Measurements from ENCODE around the gene DLK2. TPM values are rescaled to one million over a fixed set of nuclear protein-coding genes. Genes with fewer than 3 reads are reported as not detected.

Gene DLK2
- total RNA-seq, 1 experiment from 2014 or later = 0.75 TPM

GRCh38 chr6:43497689-43498088 is 42.3 kb upstream of the DLK2 start:
- no TSS peak for BruUV-seq (replicated peaks)

GRCh38 chr6:43497129-43497396 is 41.7 kb upstream of the DLK2 start:
- H3K4me1 Mint-ChIP-seq (ENCODE audit: low read depth, unreplicated experiment) = peaks cover 20% of the 10 kb centered on the region
- no peaks in the 10 kb centered on the region for H3K27me3 Mint-ChIP-seq (ENCODE audit: insufficient read depth, unreplicated experiment)
- H3K4me3 ChIP-seq (ENCODE audit: low read depth, low read length) = no peak overlapping the region
- intact Hi-C loops (cut with micrococcal nuclease; ENCODE audit: unreplicated experiment) = no loop called here
- ChIA-PET CTCF (interaction anchor here (1.0 to 2.4 kb wide), 9 partner anchors 10 to 234 kb away, joined by 3 to 19 read pairs (median 5); partner anchors contain the start of genes DLK2 and TJAP1), POLR2A (interaction anchor here (0.5 to 1.0 kb wide), 3 partner anchors 9 to 128 kb away, joined by 3 to 4 read pairs (median 3); partner anchors contain the start of gene ZNF318)
- no peak for DNase-seq
- H3K4me1 ChIP-seq = peaks cover 37% of the 10 kb centered on the region
- H3K9me3 ChIP-seq = no peaks in the 10 kb centered on the region
- no peak for TF ChIP-seq CTCF (IDR thresholded peaks at IDR 0.05; ENCODE audit: insufficient read depth in 1 of 2, low read depth in 1 of 2, low read length in 1 of 2, severe bottlenecking in 1 of 2, unreplicated experiment in 1 of 2)
- BruUV-seq (replicated peaks) = no TSS peak
- H3K4me3 Mint-ChIP-seq (ENCODE audit: unreplicated experiment) = no peak overlapping the region
- peaks cover 3% of the 10 kb centered on the region; the same call in 1 of the 2 replicates for H3K36me3 ChIP-seq (ENCODE audit: control insufficient read depth, insufficient read depth, low read length)
- H3K27me3 ChIP-seq (replicated peaks; ENCODE audit: control insufficient read depth, insufficient read depth, low read length) = no peaks in the 10 kb centered on the region
- no peak overlapping the region for H3K27ac Mint-ChIP-seq (ENCODE audit: unreplicated experiment)
- H3K36me3 Mint-ChIP-seq (ENCODE audit: insufficient read depth, unreplicated experiment) = peaks cover 21% of the 10 kb centered on the region
- no peaks in the 10 kb centered on the region for H3K9me3 Mint-ChIP-seq (ENCODE audit: unreplicated experiment)

More at GRCh38 chr6:43497689-43498088, 42.3 kb upstream of the DLK2 start:
- H3K27me3 ChIP-seq (replicated peaks; ENCODE audit: control insufficient read depth, insufficient read depth, low read length) = no peaks in the 10 kb centered on the region
- H3K9me3 Mint-ChIP-seq (ENCODE audit: unreplicated experiment) = no peaks in the 10 kb centered on the region
- H3K4me1 Mint-ChIP-seq (ENCODE audit: low read depth, unreplicated experiment) = peaks cover 20% of the 10 kb centered on the region
- H3K4me1 ChIP-seq = peaks cover 37% of the 10 kb centered on the region
- ChIA-PET CTCF (interaction anchor here (1.5 to 2.4 kb wide), 4 partner anchors 20 to 111 kb away, joined by 3 to 19 read pairs (median 8); partner anchors contain the start of genes DLK2 and TJAP1), POLR2A (no interaction called here)
- no peak for TF ChIP-seq CTCF (IDR thresholded peaks at IDR 0.05; ENCODE audit: insufficient read depth in 1 of 2, low read depth in 1 of 2, low read length in 1 of 2, severe bottlenecking in 1 of 2, unreplicated experiment in 1 of 2)
- no peak overlapping the region for H3K27ac Mint-ChIP-seq (ENCODE audit: unreplicated experiment)
- no peaks in the 10 kb centered on the region for H3K9me3 ChIP-seq
- H3K4me3 Mint-ChIP-seq (ENCODE audit: unreplicated experiment) = no peak overlapping the region
- peaks cover 21% of the 10 kb centered on the region for H3K36me3 Mint-ChIP-seq (ENCODE audit: insufficient read depth, unreplicated experiment)
- H3K27me3 Mint-ChIP-seq (ENCODE audit: insufficient read depth, unreplicated experiment) = no peaks in the 10 kb centered on the region
- peaks cover 3% of the 10 kb centered on the region; the same call in 1 of the 2 replicates for H3K36me3 ChIP-seq (ENCODE audit: control insufficient read depth, insufficient read depth, low read length)
- no peak overlapping the region for H3K4me3 ChIP-seq (ENCODE audit: low read depth, low read length)
- no peak for DNase-seq
- intact Hi-C loops (cut with micrococcal nuclease; ENCODE audit: unreplicated experiment) = no loop called here

GRCh38 chr6:43496370-43497128 is 41.2 kb upstream of the DLK2 start:
- CTCF ChIA-PET = interaction anchor here (0.8 to 2.4 kb wide), 11 partner anchors 10 to 233 kb away, joined by 3 to 19 read pairs (median 5); partner anchors contain the start of genes ABCC10, DLK2, TJAP1 and ZNF318
- Mint-ChIP-seq H3K36me3 (ENCODE audit: insufficient read depth, unreplicated experiment) (peaks cover 21% of the 10 kb centered on the region), H3K27me3 (ENCODE audit: insufficient read depth, unreplicated experiment) (no peaks in the 10 kb centered on the region), H3K4me3 (ENCODE audit: unreplicated experiment) (no peak overlapping the region), H3K4me1 (ENCODE audit: low read depth, unreplicated experiment) (peaks cover 20% of the 10 kb centered on the region), H3K9me3 (ENCODE audit: unreplicated experiment) (no peaks in the 10 kb centered on the region), H3K27ac (ENCODE audit: unreplicated experiment) (no peak overlapping the region)
- peaks cover 37% of the 10 kb centered on the region for H3K4me1 ChIP-seq
- H3K27me3 ChIP-seq (replicated peaks; ENCODE audit: control insufficient read depth, insufficient read depth, low read length) = no peaks in the 10 kb centered on the region
- intact Hi-C loops (cut with micrococcal nuclease; ENCODE audit: unreplicated experiment) = loop anchor here (1.0 kb wide), 1 partner anchor 42 kb away; no protein-coding TSS in a partner anchor
- no TSS peak for BruUV-seq (replicated peaks)
- peak; percentile 49 to 70 for TF ChIP-seq CTCF (IDR thresholded peaks at IDR 0.05; ENCODE audit: insufficient read depth in 1 of 2, low read depth in 1 of 2, low read length in 1 of 2, severe bottlenecking in 1 of 2, unreplicated experiment in 1 of 2)
- H3K36me3 ChIP-seq (ENCODE audit: control insufficient read depth, insufficient read depth, low read length) = peaks cover 3% of the 10 kb centered on the region; the same call in 1 of the 2 replicates
- no peaks in the 10 kb centered on the region for H3K9me3 ChIP-seq
- DNase-seq = peak; percentile 66 to 73
- POLR2A ChIA-PET = interaction anchor here (0.5 to 1.0 kb wide), 3 partner anchors 10 to 127 kb away, joined by 3 to 4 read pairs (median 3); partner anchors contain the start of gene ZNF318
- no peak overlapping the region for H3K4me3 ChIP-seq (ENCODE audit: low read depth, low read length)
